SK-N-MC (cell line): ENCODE results near the gene DMRT1.
"Not testable (repeated sequence)": the region's sequence is repeated elsewhere in the genome, so short reads cannot be mapped to it uniquely, and the experiment has no call there.

Experiments
- DNase-seq: peaks from one replicate; pipeline ENCODE4 v3.0.0-alpha.2; 2011; ENCODE audit warnings: low read depth, low spot score
- H3K27ac ChIP-seq: fragments of 200-600 bp; sonication (generic); 2 replicates; pipeline ENCODE4 v1.5.1; 2016; ENCODE audit warnings: mixed run types
- H3K36me3 ChIP-seq: fragments of 200-600 bp; sonication (generic); 2 replicates; pipeline ENCODE4 v1.6.1; 2017; ENCODE audit warnings: antibody characterized with exemption, low read length, mixed read lengths; ENCODE audit not compliant: insufficient read depth
- H3K4me3 ChIP-seq: fragments of 200-600 bp; sonication (generic); 2 replicates; pipeline ENCODE4 v1.5.1; 2016
- H3K9ac ChIP-seq: fragments of 200-600 bp; sonication (generic); 2 replicates; pipeline ENCODE4 v1.8.0; 2017; ENCODE audit warnings: mixed run types, mixed read lengths; ENCODE audit not compliant: insufficient read length
- H3K9me3 ChIP-seq: fragments of 200-600 bp; sonication (generic); 2 replicates; pipeline ENCODE4 v1.6.1; 2017; ENCODE audit warnings: low read depth, mild to moderate bottlenecking, antibody characterized with exemption, low read length, moderate library complexity, mixed read lengths
- EZH2 ChIP-seq: fragments of 200-600 bp; sonication (generic); IDR thresholded peaks from one replicate; pipeline ENCODE4 v1.6.1; 2017; ENCODE audit warnings: antibody characterized with exemption
- FOXP2 ChIP-seq: optimal IDR thresholded peaks from 2 replicates; pipeline ENCODE3; 2011; ENCODE audit warnings: mild to moderate bottlenecking, moderate library complexity; ENCODE audit not compliant: insufficient read depth; ENCODE audit errors: extremely low read length, control extremely low read depth
- POLR2AphosphoS5 ChIP-seq: IDR thresholded peaks from 2 replicates; pipeline ENCODE4 v1.6.1; 2012; ENCODE audit warnings: mild to moderate bottlenecking, low read depth, low read length, borderline replicate concordance

DMRT1 gene

DNA sequence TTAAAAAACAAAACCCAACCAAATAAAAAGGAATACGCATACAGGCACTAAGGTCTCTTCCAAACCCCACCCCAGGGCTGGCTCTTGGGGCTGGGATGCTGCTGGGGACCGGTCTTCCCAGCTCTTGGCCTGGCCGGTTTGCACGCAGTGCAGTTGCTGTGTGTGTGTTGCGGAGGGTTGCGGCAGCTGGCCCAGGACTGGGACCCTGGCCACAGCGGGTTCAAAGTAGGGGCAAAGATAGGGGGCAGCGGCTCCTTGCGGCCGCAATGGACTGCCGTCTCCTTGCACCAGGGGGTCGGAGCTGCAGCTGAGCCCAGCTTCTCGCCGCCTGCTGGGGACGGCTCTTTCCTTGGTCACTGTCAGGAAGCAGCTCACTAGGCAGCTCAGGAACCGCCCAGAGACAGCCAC is 140.0 kb downstream of the DMRT1 start:
- no peaks in the 10 kb centered on the region for H3K36me3 ChIP-seq
- no peaks in the 10 kb centered on the region for H3K9me3 ChIP-seq
- TF ChIP-seq EZH2 (no peak), POLR2AphosphoS5 (no peak), FOXP2 (no peak)
- H3K27ac ChIP-seq = no peak overlapping the region
- no peak overlapping the region for H3K4me3 ChIP-seq
- H3K9ac ChIP-seq = no peak overlapping the region
- no peak for DNase-seq

DNA sequence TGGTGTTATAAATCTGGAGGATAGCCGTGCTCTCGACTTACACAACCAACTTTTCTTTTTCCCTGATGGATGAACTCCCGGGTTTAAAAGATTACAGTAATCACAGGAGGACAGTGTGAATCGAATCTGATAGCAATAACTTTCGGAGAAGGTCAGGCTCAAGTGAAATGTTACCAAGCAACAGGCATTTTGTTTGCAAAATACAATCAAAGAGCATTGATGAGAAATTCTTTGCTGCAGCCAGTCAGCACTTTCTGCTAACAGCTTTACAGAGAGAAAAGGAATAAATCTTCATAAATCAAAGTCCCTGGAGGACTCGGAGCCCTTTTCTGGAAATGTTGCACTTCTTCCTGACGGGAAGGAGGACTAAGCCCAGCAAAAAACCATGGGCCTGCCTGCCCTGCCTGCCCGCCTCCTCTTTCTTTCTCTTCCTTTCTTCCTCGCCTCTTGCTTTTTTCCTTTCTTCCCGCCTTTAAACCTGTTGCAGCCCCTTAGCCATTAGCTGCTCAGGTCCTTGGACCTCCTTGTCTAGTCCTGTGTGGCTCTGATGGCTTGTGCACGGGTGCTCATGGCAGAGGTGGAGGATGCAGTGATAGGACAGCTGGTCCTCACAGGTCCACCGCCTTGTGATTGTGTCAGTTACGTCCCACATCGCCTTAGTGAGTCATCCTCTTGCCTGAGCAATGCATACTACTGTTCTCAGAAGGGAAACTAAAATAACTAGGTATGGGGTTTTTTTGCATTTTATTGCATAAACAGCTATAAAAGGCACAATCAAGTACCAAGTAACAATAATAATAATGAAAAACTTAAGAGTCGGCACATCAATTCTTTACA is 141.1 kb downstream of the DMRT1 start:
- Histone ChIP-seq H3K36me3 (no peaks in the 10 kb centered on the region), H3K27ac (no peak overlapping the region), H3K9ac (no peak overlapping the region), H3K9me3 (no peaks in the 10 kb centered on the region), H3K4me3 (no peak overlapping the region)
- no peak for DNase-seq
- TF ChIP-seq POLR2AphosphoS5 (no peak), EZH2 (no peak), FOXP2 (no peak)

DNA sequence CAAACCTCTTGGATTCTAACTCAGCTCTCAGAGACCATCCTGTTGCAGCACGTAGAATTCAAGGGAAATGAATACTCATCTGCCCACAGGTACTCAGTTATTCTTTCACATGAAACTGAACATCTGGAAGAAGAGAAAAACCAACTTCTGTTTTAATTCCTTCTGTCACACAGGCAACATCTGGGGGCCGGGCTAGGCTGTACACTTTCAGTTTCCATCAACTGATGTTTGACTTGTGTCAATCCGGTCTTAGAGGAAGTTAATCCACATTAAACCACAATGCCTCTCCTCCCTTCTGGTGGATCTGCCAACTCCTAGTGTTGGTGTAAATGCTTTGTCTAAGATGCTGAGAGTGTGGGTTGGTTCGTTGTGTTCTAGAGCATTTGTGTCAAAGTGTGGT is 152.5 kb downstream of the DMRT1 start:
- Histone ChIP-seq H3K9me3 (no peaks in the 10 kb centered on the region; the same call in 1 of the 2 replicates), H3K27ac (no peak overlapping the region), H3K9ac (no peak overlapping the region), H3K36me3 (no peaks in the 10 kb centered on the region), H3K4me3 (no peak overlapping the region)
- TF ChIP-seq POLR2AphosphoS5 (no peak), FOXP2 (no peak), EZH2 (no peak)
- no peak for DNase-seq

DNA sequence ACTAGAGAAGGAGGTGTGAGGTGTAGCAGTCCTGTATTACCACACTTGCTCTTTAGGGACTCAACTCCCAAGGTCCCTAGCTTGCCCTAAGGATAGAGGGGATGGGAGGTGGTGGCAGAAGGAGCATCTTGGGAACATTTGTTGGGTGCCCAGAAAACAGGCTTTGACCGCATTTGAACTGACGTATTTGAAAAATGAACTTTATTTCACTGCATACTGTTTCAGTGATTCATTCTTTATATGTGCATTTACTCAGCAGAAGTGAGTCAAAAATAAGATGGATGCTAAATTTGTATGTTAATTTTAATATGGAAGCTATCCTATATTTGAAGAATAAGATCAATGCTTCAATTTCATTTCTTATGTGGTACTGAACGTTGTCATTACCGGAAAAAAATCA is 153.7 kb downstream of the DMRT1 start:
- H3K9me3 ChIP-seq = no peaks in the 10 kb centered on the region; the same call in 1 of the 2 replicates
- no peak overlapping the region for H3K9ac ChIP-seq
- H3K27ac ChIP-seq = no peak overlapping the region
- H3K36me3 ChIP-seq = no peaks in the 10 kb centered on the region
- TF ChIP-seq EZH2 (no peak), POLR2AphosphoS5 (no peak), FOXP2 (no peak)
- no peak overlapping the region for H3K4me3 ChIP-seq
- no peak for DNase-seq

DNA sequence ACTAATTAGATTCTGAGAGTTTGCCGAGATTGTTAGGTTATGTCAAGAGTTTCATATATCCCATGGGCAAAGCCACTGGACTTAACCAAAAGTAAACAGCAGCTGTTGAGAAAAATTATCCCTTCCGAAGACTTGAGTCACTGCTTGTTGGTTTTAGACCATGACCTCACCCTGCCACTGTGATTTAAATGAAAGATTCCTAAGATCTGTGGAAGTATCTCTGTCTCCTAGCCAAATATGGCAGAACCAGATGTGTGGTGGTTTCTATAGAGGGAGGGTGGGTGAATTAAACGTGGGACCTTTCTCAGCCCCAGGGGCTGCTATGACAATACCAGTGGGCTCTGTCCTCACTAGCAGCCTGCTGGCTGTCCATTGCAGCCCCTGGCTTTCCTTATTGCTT is 154.3 kb downstream of the DMRT1 start:
- TF ChIP-seq EZH2 (no peak), FOXP2 (no peak), POLR2AphosphoS5 (no peak)
- Histone ChIP-seq H3K9ac (no peak overlapping the region), H3K4me3 (no peak overlapping the region), H3K36me3 (no peaks in the 10 kb centered on the region), H3K9me3 (no peaks in the 10 kb centered on the region; the same call in 1 of the 2 replicates), H3K27ac (no peak overlapping the region)
- no peak for DNase-seq

DNA sequence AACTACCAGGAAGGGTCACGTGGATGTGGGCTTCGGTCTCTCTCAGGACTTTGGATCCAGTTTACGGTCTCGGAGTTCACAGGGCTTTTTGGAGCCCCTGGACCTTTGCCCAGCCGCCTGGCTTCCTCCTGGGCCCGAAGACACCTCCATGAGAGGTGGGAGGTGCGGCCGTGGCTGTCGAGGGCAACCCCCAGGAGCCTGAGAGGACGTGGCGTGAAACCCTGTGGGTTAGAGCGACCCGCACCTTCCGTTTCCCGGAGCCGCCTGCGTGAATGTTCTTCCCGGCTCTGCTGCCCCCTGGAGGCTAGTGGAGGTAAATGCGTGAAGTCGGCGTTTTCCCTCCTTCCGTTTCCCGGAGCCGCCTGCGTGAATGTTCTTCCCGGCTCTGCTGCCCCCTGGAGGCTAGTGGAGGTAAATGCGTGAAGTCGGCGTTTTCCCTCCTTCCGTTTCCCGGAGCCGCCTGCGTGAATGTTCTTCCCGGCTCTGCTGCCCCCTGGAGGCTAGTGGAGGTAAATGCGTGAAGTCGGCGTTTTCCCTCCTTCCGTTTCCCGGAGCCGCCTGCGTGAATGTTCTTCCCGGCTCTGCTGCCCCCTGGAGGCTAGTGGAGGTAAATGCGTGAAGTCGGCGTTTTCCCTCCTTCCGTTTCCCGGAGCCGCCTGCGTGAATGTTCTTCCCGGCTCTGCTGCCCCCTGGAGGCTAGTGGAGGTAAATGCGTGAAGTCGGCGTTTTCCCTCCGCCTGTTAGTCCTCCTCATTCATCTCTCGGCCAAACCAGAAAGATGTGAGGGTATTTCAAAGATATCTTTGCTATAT is 157.0 kb downstream of the DMRT1 start:
- H3K9ac ChIP-seq, H3K4me3 ChIP-seq, DNase-seq, H3K9me3 ChIP-seq, H3K36me3 ChIP-seq, H3K27ac ChIP-seq: not testable (repeated sequence)

DNA sequence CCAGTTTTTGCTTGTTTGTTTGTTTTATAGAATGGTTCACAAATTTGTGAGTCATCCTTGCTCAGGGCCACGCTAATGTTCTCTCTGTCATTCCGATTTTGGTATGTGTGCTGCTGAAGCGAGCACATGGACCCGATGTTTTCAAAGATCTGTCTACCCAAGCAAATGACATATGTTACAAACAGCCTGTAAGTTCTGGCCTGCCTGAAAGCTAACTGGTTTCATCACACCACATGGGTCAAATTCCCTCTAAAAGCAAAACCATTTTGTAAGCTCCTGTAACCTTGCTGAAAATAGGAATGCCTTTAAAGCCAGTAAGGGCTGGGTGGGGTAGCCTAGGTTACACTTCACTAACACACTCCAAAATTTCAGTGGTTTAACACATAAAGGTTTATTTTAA is 160.3 kb downstream of the DMRT1 start:
- DNase-seq = no peak
- H3K4me3 ChIP-seq = no peak overlapping the region
- no peaks in the 10 kb centered on the region; the same call in 1 of the 2 replicates for H3K9me3 ChIP-seq
- no peak overlapping the region for H3K27ac ChIP-seq
- H3K36me3 ChIP-seq = no peaks in the 10 kb centered on the region
- no peak overlapping the region for H3K9ac ChIP-seq
- TF ChIP-seq POLR2AphosphoS5 (no peak), FOXP2 (no peak), EZH2 (no peak)

DNA sequence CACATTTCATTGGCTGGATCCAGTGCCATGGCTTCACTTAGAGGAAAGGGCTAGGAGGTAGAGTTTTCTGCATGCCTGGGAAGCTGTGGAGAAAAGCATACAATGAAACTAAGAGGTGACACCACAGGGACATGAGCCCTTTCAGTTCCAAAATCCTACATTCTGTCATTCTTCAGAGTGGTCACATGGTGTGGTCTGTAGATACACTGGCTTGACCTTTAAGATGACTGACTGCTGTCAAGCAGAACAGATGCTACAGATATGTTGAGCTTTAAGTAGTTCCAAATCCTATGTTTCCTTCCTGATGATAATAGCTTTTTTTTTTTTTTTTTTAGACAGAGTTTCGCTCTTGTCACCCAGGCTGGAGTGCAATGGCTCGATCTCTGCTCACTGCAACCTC is 161.2 kb downstream of the DMRT1 start:
- Histone ChIP-seq H3K9me3 (no peaks in the 10 kb centered on the region; the same call in 1 of the 2 replicates), H3K27ac (no peak overlapping the region), H3K36me3 (no peaks in the 10 kb centered on the region), H3K4me3 (no peak overlapping the region), H3K9ac (no peak overlapping the region)
- DNase-seq = no peak
- no peak for TF ChIP-seq POLR2AphosphoS5
- no peak for TF ChIP-seq FOXP2
- TF ChIP-seq EZH2 = no peak
